GM19035 (cell line): ENCODE results near the gene KCNE1.
"Not testable (repeated sequence)": the region's sequence is repeated elsewhere in the genome, so short reads cannot be mapped to it uniquely, and the experiment has no call there.

Source experiments
- ATAC-seq: cut with Tn5 transposase; IDR thresholded peaks from one replicate; pipeline ENCODE4 v1.9.1; 2021; ENCODE audit not compliant: unreplicated experiment

Gene KCNE1

DNA sequence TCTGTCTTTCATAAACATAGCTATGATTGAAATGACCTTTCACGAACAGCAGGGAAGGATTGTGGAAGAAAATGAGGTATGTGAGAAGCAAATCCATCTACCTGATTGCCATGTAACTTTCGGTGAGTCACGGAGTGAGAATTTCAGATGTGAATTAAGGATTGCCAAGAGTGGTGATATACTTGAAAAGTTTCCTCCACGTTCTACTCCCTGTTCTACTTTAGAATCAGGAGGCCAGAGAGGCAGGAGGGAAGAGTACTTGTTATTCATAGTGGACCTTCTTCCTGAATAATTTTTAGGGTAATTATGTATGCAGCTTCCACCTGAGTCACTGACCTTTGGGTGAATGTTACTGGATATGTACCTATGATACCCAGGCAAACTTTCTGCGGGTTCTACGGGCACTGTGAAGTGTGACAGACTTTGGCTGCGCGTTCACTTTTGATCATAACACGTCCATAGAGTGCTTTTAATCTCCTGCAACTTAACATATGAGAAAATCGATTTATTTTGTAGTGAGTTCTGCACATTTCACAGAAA is 2.6 kb upstream of the KCNE1 start:
- no peak for ATAC-seq

GRCh38 chr21:34513129-34513675 is 1.2 kb upstream of the KCNE1 start:
- ATAC-seq = no peak

DNA sequence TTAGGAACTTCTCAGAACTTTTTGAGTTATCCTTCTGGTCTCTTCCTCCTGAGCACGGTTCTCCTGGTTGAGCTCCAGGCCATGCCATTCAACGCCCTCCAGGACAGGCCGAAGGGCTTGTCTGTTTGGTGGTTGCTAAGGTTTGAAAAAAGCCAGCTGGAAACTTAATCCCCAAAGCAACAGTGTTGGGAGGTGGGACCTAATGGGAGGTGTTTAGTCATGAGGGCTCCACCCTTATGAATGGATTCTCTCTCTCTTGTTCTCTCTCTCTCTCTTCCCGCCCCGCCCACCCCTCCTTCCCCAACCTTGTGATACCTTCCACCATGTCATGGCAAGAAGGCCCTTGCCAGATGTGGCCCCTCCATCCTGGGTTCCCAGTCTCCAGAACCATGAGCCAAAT is 829 bp downstream of the KCNE1 start:
- no peak for ATAC-seq

DNA sequence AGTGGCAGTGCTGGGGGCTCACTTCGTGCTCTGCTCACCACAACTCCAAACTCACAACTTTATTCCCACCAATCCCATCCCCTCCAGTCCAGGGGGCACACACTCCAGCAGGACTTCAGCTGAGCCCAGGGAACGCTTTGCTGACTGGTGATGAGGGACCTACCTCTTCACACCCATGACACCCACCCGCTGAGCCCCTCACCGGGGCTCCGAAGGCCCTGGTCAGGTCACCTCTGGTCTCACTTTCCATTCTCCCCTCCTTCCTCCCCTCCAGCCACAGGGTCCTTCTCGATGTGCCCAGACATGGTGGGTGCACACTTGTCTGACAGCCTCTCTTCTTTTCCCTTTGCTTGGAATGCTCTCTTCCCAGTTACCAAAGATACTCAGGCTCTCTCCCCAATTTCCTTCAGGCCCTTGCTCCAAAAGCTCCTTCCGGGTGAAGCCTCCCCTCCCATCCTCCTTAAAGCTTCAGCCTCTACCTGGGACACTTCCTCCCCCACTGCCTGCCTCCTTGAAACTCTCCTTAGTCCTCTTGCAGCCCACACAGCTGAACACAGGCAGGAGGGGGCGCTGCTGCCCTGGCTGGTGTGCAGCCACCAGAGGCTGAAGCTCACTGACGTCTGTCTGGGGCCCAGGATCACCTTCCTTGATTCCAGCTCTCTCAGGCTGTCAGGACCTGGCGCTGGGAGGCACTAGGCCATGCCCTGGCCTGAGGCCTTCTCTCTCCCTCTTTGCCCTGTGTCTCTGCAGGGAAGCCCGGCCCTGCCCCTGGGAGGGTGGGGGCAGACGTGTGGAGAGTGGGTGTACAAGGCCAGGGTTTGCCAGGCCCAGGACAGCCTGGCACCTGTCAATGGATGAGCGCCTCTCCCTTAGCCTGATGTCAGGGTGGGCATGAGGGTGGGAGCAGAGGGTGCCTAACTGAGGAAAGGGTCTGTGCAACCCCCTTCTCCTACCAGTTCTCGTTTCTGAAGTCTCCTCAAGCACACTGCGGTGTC is 1.6 kb downstream of the KCNE1 start:
- no peak for ATAC-seq

GRCh38 chr21:34509151-34509550 is 2.9 kb downstream of the KCNE1 start:
- no peak for ATAC-seq

- ATAC-seq = no peak
Measured at GRCh38 chr21:34504595-34504994, 7.4 kb downstream of the KCNE1 start.

DNA sequence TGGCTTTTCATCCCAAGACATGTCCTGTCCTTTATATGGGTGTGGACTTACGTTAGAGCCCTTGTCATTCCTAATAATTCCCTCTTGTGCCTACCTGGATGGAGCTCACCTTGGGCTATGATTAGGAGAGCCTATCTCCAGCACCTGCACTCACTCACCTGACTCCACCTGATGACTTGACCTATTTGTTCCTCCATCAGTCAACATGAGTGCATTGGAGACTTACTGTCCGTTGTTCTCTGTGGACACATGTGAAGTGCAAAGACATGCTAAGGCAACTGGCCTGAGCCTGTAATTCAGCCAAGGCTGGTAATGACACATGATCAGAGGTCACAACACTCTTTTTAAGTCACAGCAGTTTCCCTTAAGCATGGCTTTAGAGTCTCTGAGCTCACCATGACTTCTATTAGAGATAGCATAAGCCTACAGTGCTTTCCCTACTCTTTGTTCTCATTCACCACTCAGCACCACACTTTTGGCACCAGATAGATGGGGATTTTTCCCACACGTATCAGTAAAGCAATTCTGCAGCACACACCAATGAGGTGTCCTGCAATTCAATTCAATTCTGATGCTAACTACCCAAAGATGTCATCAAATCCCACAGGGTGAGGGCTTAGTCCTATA is 9.4 kb downstream of the KCNE1 start:
- ATAC-seq = no peak

GRCh38 chr21:34501716-34502115 is 10.3 kb downstream of the KCNE1 start:
- no peak for ATAC-seq

DNA sequence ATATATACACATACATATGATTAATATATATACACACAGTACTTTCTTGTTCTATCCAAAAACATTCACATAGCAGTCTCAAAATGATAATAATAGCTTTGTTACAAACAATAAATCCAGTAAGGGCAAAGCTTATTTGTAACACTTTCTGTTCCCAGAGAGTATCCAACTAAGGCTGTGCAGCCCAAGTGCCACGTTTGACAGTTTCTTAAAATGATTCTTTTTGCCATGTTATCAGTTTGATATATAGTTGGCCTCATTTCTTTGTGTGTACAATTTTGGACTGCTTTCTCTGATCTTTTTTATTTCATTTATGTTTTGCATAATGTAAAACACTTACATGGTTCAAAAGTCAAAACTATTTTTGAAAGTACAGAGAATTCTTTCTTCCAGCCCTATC is 11.8 kb downstream of the KCNE1 start:
- no peak for ATAC-seq

GRCh38 chr21:34499116-34499515 is 12.9 kb downstream of the KCNE1 start:
- ATAC-seq = no peak

DNA sequence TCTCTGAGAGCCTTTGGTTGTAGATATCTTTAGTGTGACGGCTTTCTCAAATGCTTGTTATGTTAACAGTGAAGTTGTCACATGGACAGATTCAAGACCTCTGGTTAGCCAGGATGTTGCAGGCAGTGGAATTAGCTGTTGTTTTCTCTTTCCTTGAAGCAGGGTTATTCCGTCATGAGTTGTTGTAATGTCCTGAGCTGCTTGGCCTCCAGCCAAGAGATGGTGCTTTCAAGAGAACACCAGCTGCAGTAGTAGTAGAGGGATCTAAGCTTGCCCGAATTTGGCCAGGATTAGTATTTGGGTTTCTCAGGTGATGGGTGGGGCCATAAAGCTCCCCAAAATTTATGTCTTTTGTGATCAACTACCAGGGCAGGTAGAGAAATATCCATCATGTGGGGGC is 13.4 kb downstream of the KCNE1 start:
- no peak for ATAC-seq

- ATAC-seq = not testable (repeated sequence)
Measured at GRCh38 chr21:34483854-34484253, 28.2 kb downstream of the KCNE1 start.

DNA sequence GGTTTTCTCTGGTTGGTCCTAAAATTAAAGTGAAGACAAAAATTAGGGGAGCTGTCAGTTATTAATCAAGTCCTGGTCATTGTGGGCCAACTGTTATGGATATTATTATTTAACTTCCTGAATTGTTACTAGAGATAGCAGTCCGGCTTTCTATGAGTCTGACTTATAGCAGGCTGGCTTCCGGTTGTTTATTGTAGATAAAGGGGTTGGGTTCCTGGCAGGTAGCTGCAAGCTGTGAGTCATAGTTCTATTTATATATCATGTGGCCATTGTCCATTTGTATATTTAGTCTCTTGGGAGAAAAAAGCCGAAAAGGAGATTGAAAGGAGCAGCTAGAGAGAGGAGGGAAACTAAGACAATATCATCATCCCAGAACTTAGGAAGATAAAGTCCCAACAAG is 28.6 kb downstream of the KCNE1 start:
- not testable (repeated sequence) for ATAC-seq

GRCh38 chr21:34467333-34467732 is 44.7 kb downstream of the KCNE1 start:
- ATAC-seq = not testable (repeated sequence)

GRCh38 chr21:34459426-34459825 is 52.6 kb downstream of the KCNE1 start:
- ATAC-seq = not testable (repeated sequence)

DNA sequence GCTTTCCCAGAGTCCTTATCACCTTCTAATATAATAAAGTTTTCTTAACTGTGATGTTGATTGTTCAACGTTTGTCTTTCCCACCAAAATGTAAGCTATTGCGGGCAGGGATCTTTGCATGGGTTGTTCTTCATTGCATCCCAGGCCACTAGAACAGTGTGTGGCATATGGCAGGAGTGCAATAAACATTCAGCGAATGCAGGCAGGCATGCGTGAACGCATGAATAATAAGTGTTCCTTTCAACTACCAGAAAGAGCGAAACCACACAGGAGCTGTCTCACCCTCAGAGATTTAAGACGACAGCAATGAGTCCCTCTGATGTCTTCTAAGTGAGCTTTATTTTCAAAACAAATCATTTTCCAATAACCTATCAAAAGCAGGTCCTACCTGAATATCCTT is 53.7 kb downstream of the KCNE1 start:
- not testable (repeated sequence) for ATAC-seq

GRCh38 chr21:34456180-34456579 is 55.8 kb downstream of the KCNE1 start:
- not testable (repeated sequence) for ATAC-seq

GRCh38 chr21:34455628-34456027 is 56.4 kb downstream of the KCNE1 start:
- ATAC-seq = not testable (repeated sequence)

DNA sequence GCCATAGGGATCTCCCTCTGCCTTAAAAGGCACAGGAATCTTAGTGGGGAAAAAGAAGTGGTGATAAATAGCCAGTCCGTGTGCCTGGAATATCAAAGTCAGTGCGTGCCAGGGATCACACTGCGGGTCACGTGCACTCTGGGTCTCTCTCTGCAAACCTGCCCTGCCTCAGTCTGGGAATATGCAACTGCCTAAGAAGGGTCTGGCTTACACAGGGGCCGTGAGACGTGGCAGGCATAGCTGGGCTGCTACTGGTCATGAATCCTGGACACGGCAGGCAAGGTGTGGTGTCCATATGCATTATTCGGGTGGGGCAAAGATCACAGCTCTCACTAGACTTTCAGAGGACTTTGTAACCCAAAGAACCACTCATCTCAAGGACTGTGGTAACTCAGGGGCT is 65.0 kb downstream of the KCNE1 start:
- ATAC-seq = not testable (repeated sequence)

GRCh38 chr21:34443486-34443885 is 68.5 kb downstream of the KCNE1 start:
- not testable (repeated sequence) for ATAC-seq

DNA sequence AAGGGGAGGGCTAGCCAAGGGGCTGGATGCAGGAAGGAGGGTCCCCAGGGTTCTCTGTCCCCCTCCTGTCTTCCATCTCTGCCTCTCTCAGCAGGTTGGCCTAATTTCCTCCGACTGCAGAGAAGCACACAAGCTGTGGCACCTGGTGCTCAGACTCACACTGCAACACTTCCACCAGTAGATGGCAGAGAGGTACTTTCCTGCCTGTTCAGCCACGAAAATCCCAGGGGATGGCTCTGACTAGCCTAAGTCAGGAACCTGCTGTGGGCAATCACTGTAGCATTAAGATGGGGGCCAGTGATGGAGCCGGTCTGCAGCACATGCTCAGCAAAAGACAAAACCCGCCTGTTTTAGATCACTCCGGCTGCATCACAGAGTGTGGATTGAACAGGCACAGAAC is 82.3 kb downstream of the KCNE1 start:
- ATAC-seq = not testable (repeated sequence)

DNA sequence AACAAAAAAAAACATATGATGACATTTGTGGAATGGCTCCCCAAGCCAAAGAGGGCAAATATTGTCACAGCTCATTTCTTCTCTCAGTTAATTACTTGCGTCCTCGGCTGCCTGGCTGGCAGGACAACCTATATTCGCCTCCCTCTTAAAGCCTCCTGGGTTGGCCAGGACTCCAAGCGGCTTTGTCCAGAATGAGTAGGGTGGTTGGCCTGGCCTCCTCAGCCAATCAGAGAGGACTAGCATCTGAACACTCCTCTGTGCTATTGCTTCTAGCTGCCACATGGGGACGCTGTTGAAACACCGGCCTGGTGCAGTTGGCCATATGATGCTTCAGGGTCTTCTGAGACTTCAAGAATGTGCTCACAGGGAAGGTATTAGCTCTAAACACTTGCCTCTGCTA is 83.6 kb downstream of the KCNE1 start:
- not testable (repeated sequence) for ATAC-seq
